Measurements from ENCODE around the gene NEUROD4. TPM values are rescaled to one million over a fixed set of nuclear protein-coding genes. Genes with fewer than 3 reads are reported as not detected.

NEUROD4 gene
- total RNA-seq, 1 donor from 2014 or later, result not detected

- H3K9me3 ChIP-seq (ENCODE audit: control insufficient read depth in 3 of 3, low read length in 3 of 3), result no peaks in the 10 kb centered on the region
- no peak overlapping the region for H3K9ac ChIP-seq (ENCODE audit: low read depth in 1 of 3, low read length in 3 of 3)
- H3K36me3 ChIP-seq (ENCODE audit: control insufficient read depth in 3 of 3, insufficient read depth in 3 of 3, low read length in 3 of 3), result no peaks in the 10 kb centered on the region
- H3K27me3 ChIP-seq (ENCODE audit: control insufficient read depth in 3 of 3, insufficient read depth in 3 of 3, low read length in 3 of 3), result peaks cover 0 to 14% (median 3%) of the 10 kb centered on the region in 3 donors
- H3K27ac ChIP-seq (ENCODE audit: low read depth, low read length), result no peak overlapping the region
- no peak overlapping the region for H3K4me3 ChIP-seq (ENCODE audit: low read length in 3 of 3)
- no peaks in the 10 kb centered on the region for H3K4me1 ChIP-seq (ENCODE audit: control insufficient read depth in 3 of 3, insufficient read depth in 3 of 3, low read length in 3 of 3)
These were observed 16.7 kb downstream of the NEUROD4 start for GRCh38 chr12:55036326-55037115.

DNA sequence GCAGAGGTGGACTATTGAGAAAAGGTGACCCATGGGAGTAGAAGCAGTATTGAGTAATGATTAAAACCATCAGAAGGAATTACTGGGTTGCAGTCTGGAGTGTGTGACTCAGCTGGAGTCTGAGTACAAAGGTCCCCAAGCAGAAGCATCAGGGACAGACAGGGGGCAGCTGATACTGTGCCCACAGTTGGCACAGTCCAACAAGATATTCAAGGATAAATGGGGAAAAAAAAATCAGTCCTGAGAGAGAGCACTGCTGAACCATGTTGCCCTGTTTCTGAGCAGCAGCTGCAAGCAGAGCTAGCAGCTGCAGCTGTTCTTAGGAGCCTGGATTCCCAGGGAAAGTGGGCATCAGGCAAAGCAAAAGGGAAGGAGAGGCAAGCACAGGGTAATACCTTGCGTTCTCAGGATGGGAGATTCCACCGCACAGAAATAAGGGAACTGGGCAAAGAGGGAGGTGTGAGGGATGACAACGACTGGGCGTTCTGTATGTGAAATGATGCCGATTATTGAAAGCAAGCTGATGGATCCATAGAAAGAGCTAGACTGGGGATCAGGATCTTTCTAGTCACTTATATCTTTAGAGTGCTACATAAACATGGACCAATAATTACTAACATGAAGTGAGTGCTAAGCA, 17.7 kb downstream of the NEUROD4 start:
- no peak overlapping the region for H3K27ac ChIP-seq (ENCODE audit: low read depth, low read length)
- H3K27me3 ChIP-seq (ENCODE audit: control insufficient read depth in 3 of 3, insufficient read depth in 3 of 3, low read length in 3 of 3), result peaks cover 0 to 14% (median 3%) of the 10 kb centered on the region in 3 donors
- no peak overlapping the region for H3K4me3 ChIP-seq (ENCODE audit: low read length in 3 of 3)
- no peak overlapping the region for H3K9ac ChIP-seq (ENCODE audit: low read depth in 1 of 3, low read length in 3 of 3)
- no peaks in the 10 kb centered on the region for H3K9me3 ChIP-seq (ENCODE audit: control insufficient read depth in 3 of 3, low read length in 3 of 3)
- H3K4me1 ChIP-seq (ENCODE audit: control insufficient read depth in 3 of 3, insufficient read depth in 3 of 3, low read length in 3 of 3), result no peaks in the 10 kb centered on the region
- H3K36me3 ChIP-seq (ENCODE audit: control insufficient read depth in 3 of 3, insufficient read depth in 3 of 3, low read length in 3 of 3), result no peaks in the 10 kb centered on the region

DNA sequence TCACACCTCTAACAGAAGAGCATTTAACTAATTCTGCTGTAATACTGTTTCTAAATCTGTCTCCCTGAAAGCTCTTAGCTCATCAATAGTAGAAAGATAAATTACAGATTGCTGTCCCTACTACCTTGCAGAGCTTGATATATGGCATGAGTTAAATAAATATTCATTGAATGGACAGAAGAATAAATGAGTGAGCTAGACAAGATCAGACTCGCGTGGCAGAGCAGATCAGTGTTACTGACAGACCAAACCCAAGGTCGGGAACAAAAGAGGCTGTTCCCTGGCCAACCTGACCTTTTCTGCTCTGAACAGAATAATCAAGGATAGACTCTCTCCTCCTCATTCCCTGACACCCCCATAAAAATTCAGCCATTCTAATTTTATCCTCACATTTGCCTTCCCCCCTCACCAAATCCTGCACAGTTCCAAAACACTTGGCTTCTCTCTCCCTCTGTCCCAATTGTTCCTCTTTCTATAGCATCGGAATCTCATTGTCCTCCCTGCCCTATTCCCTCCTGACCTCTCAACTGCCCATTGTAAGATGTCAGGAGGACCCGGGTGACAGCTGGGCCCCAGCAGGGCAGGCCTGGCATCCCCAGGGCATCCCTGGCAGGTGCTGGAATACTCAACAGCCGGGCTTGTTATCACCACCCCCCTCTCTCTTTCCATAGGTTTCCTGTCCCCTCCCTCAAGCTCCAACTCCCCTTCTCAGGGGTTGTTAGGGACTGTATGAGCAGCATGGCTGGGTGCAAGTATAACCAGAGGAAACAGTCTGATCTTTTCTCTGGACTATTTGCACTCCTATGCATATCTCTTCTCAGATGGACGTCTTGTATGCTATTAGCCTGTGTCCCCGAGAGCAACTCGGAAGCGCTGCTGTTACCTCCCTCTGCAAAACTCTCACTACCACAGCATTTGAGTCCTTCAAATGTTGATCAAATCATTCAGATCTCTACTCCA, 19.9 kb downstream of the NEUROD4 start:
- H3K9ac ChIP-seq (ENCODE audit: low read depth in 1 of 3, low read length in 3 of 3), result no peak overlapping the region
- no peaks in the 10 kb centered on the region for H3K36me3 ChIP-seq (ENCODE audit: control insufficient read depth in 3 of 3, insufficient read depth in 3 of 3, low read length in 3 of 3)
- no peaks in the 10 kb centered on the region for H3K4me1 ChIP-seq (ENCODE audit: control insufficient read depth in 3 of 3, insufficient read depth in 3 of 3, low read length in 3 of 3)
- H3K4me3 ChIP-seq (ENCODE audit: low read length in 3 of 3), result no peak overlapping the region
- peaks cover 0 to 14% (median 3%) of the 10 kb centered on the region in 3 donors for H3K27me3 ChIP-seq (ENCODE audit: control insufficient read depth in 3 of 3, insufficient read depth in 3 of 3, low read length in 3 of 3)
- no peak overlapping the region for H3K27ac ChIP-seq (ENCODE audit: low read depth, low read length)
- no peaks in the 10 kb centered on the region for H3K9me3 ChIP-seq (ENCODE audit: control insufficient read depth in 3 of 3, low read length in 3 of 3)

GRCh38 chr12:55041345-55042055, 21.7 kb downstream of the NEUROD4 start:
- H3K27me3 ChIP-seq (ENCODE audit: control insufficient read depth in 3 of 3, insufficient read depth in 3 of 3, low read length in 3 of 3), result peaks cover 0 to 14% (median 3%) of the 10 kb centered on the region in 3 donors
- no peak overlapping the region for H3K4me3 ChIP-seq (ENCODE audit: low read length in 3 of 3)
- H3K9me3 ChIP-seq (ENCODE audit: control insufficient read depth in 3 of 3, low read length in 3 of 3), result no peaks in the 10 kb centered on the region
- H3K36me3 ChIP-seq (ENCODE audit: control insufficient read depth in 3 of 3, insufficient read depth in 3 of 3, low read length in 3 of 3), result no peaks in the 10 kb centered on the region
- no peak overlapping the region for H3K9ac ChIP-seq (ENCODE audit: low read depth in 1 of 3, low read length in 3 of 3)
- H3K27ac ChIP-seq (ENCODE audit: low read depth, low read length), result no peak overlapping the region
- no peaks in the 10 kb centered on the region for H3K4me1 ChIP-seq (ENCODE audit: control insufficient read depth in 3 of 3, insufficient read depth in 3 of 3, low read length in 3 of 3)

DNA sequence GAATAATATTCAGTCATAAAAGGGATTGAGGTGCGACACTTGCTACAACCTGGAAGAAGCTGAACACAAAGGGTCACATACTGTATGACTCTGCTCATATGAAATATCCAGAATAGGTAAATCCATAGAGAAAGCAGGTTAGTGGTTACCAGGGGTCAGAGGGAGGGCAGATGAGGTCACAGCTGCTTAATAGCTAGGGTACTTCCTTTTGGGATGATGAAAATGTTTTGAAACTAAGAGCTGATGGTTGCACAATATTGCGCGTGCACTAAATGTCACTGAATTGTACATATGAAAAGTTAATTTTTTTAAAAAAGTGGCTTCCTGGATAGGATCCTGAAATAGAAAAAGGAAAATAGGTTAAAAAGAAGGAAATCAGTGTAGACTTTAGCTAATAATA, 23.8 kb downstream of the NEUROD4 start:
- Histone ChIP-seq H3K4me1 (ENCODE audit: control insufficient read depth in 3 of 3, insufficient read depth in 3 of 3, low read length in 3 of 3) (no peaks in the 10 kb centered on the region), H3K27ac (ENCODE audit: low read depth, low read length) (no peak overlapping the region), H3K36me3 (ENCODE audit: control insufficient read depth in 3 of 3, insufficient read depth in 3 of 3, low read length in 3 of 3) (no peaks in the 10 kb centered on the region), H3K4me3 (ENCODE audit: low read length in 3 of 3) (no peak overlapping the region), H3K9ac (ENCODE audit: low read depth in 1 of 3, low read length in 3 of 3) (no peak overlapping the region), H3K27me3 (ENCODE audit: control insufficient read depth in 3 of 3, insufficient read depth in 3 of 3, low read length in 3 of 3) (peaks cover 0 to 6% (median 3%) of the 10 kb centered on the region in 3 donors), H3K9me3 (ENCODE audit: control insufficient read depth in 3 of 3, low read length in 3 of 3) (no peaks in the 10 kb centered on the region)

GRCh38 chr12:55044135-55044534, 24.4 kb downstream of the NEUROD4 start:
- Histone ChIP-seq H3K9me3 (ENCODE audit: control insufficient read depth in 3 of 3, low read length in 3 of 3) (no peaks in the 10 kb centered on the region), H3K9ac (ENCODE audit: low read depth in 1 of 3, low read length in 3 of 3) (no peak overlapping the region), H3K27ac (ENCODE audit: low read depth, low read length) (no peak overlapping the region), H3K4me1 (ENCODE audit: control insufficient read depth in 3 of 3, insufficient read depth in 3 of 3, low read length in 3 of 3) (no peaks in the 10 kb centered on the region), H3K27me3 (ENCODE audit: control insufficient read depth in 3 of 3, insufficient read depth in 3 of 3, low read length in 3 of 3) (peaks cover 0 to 6% (median 3%) of the 10 kb centered on the region in 3 donors), H3K36me3 (ENCODE audit: control insufficient read depth in 3 of 3, insufficient read depth in 3 of 3, low read length in 3 of 3) (no peaks in the 10 kb centered on the region), H3K4me3 (ENCODE audit: low read length in 3 of 3) (no peak overlapping the region)

- no peak overlapping the region for H3K9ac ChIP-seq (ENCODE audit: low read depth in 1 of 3, low read length in 3 of 3)
- no peaks in the 10 kb centered on the region for H3K27me3 ChIP-seq (ENCODE audit: control insufficient read depth in 3 of 3, insufficient read depth in 3 of 3, low read length in 3 of 3)
- H3K9me3 ChIP-seq (ENCODE audit: control insufficient read depth in 3 of 3, low read length in 3 of 3), result no peaks in the 10 kb centered on the region
- H3K36me3 ChIP-seq (ENCODE audit: control insufficient read depth in 3 of 3, insufficient read depth in 3 of 3, low read length in 3 of 3), result no peaks in the 10 kb centered on the region
- no peaks in the 10 kb centered on the region for H3K4me1 ChIP-seq (ENCODE audit: control insufficient read depth in 3 of 3, insufficient read depth in 3 of 3, low read length in 3 of 3)
- H3K27ac ChIP-seq (ENCODE audit: low read depth, low read length), result no peak overlapping the region
- H3K4me3 ChIP-seq (ENCODE audit: low read length in 3 of 3), result no peak overlapping the region
These were observed 29.9 kb downstream of the NEUROD4 start for GRCh38 chr12:55049676-55050075.

GRCh38 chr12:55051197-55051947, 31.6 kb downstream of the NEUROD4 start:
- H3K9me3 ChIP-seq (ENCODE audit: control insufficient read depth in 3 of 3, low read length in 3 of 3), result no peaks in the 10 kb centered on the region
- H3K4me3 ChIP-seq (ENCODE audit: low read length in 3 of 3), result no peak overlapping the region
- no peak overlapping the region for H3K9ac ChIP-seq (ENCODE audit: low read depth in 1 of 3, low read length in 3 of 3)
- H3K36me3 ChIP-seq (ENCODE audit: control insufficient read depth in 3 of 3, insufficient read depth in 3 of 3, low read length in 3 of 3), result no peaks in the 10 kb centered on the region
- H3K27me3 ChIP-seq (ENCODE audit: control insufficient read depth in 3 of 3, insufficient read depth in 3 of 3, low read length in 3 of 3), result no peaks in the 10 kb centered on the region
- H3K27ac ChIP-seq (ENCODE audit: low read depth, low read length), result no peak overlapping the region
- no peaks in the 10 kb centered on the region for H3K4me1 ChIP-seq (ENCODE audit: control insufficient read depth in 3 of 3, insufficient read depth in 3 of 3, low read length in 3 of 3)

DNA sequence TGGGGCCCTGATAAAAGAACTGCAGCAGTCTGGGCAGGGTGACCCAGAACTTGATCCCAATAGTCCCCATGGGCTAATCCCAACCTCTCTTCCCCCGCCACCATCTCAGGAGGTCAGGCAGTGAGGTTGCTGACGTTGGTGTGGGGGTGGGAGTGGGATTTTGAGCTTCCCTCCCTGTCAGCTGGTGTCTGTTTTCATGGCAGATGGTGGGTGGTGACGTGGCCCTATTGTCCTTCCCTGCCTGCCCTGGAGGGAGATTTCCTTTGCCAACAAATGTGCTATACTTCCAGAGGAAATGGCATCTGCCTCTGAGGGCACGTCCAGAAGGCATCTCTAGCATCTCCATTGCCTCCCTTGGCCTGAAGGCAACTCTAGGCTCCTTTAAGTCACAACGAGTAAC, 37.7 kb downstream of the NEUROD4 start:
- H3K27me3 ChIP-seq (ENCODE audit: control insufficient read depth in 3 of 3, insufficient read depth in 3 of 3, low read length in 3 of 3), result peaks cover 0 to 3% (median 0%) of the 10 kb centered on the region in 3 donors
- no peak overlapping the region for H3K27ac ChIP-seq (ENCODE audit: low read depth, low read length)
- H3K4me3 ChIP-seq (ENCODE audit: low read length in 3 of 3), result no peak overlapping the region
- no peak overlapping the region for H3K9ac ChIP-seq (ENCODE audit: low read depth in 1 of 3, low read length in 3 of 3)
- no peaks in the 10 kb centered on the region for H3K36me3 ChIP-seq (ENCODE audit: control insufficient read depth in 3 of 3, insufficient read depth in 3 of 3, low read length in 3 of 3)
- H3K4me1 ChIP-seq (ENCODE audit: control insufficient read depth in 3 of 3, insufficient read depth in 3 of 3, low read length in 3 of 3), result no peaks in the 10 kb centered on the region
- no peaks in the 10 kb centered on the region for H3K9me3 ChIP-seq (ENCODE audit: control insufficient read depth in 3 of 3, low read length in 3 of 3)
